Liver (tissue), 3 donors: ENCODE results near the gene KIAA0513.

Source experiments
- ATF3 ChIP-seq: IDR thresholded peaks from 2 replicates; pipeline ENCODE4 v1.6.1; 2016; ENCODE audit warnings: antibody characterized with exemption
- CTCF ChIP-seq: fragments of 150-350 bp; IDR thresholded peaks from 2 replicates; pipeline ENCODE4 v1.5.1; 2017; ENCODE audit warnings: improper control_type of control experiment, low read depth, low read length; ENCODE audit not compliant: missing input control
- EGR1 ChIP-seq, 2 donors: IDR thresholded peaks; 2 replicates each; pipeline ENCODE4 v1.6.1; 2016 to 2018; ENCODE audit warnings: antibody characterized with exemption in 2 of 2, low read depth in 2 of 2
- JUND ChIP-seq, 2 donors: IDR thresholded peaks; 2 replicates each; pipeline ENCODE4 v1.6.1; 2016; ENCODE audit warnings: antibody characterized with exemption in 2 of 2
- NR2F2 ChIP-seq: IDR thresholded peaks from 2 replicates; pipeline ENCODE4 v1.6.1; 2016; ENCODE audit warnings: antibody characterized with exemption
- RAD21 ChIP-seq, 2 donors: IDR thresholded peaks; 2 replicates each; pipeline ENCODE4 v1.6.1; 2016; ENCODE audit warnings: antibody characterized with exemption in 2 of 2, mild to moderate bottlenecking in 2 of 2
- REST ChIP-seq: IDR thresholded peaks from 2 replicates; pipeline ENCODE4 v1.6.1; 2016; ENCODE audit warnings: antibody characterized with exemption, mild to moderate bottlenecking
- SP1 ChIP-seq: IDR thresholded peaks from 2 replicates; pipeline ENCODE4 v1.6.1; 2018; ENCODE audit warnings: antibody characterized with exemption, mild to moderate bottlenecking
- TAF1 ChIP-seq: conservative IDR thresholded peaks from 2 replicates; pipeline ENCODE4 v1.6.1; 2016; ENCODE audit warnings: antibody characterized with exemption, mild to moderate bottlenecking
- YY1 ChIP-seq: IDR thresholded peaks from 2 replicates; pipeline ENCODE4 v1.6.1; 2016; ENCODE audit warnings: antibody characterized with exemption, mild to moderate bottlenecking
- ZBTB33 ChIP-seq: IDR thresholded peaks from 2 replicates; pipeline ENCODE4 v1.6.1; 2016; ENCODE audit warnings: antibody characterized with exemption
- donor health status: healthy.
- donor health status: healthy.

GRCh38 chr16:85107083-85107482 is 79.5 kb downstream of the KIAA0513 start:
- no peak for TF ChIP-seq EGR1 (IDR thresholded peaks at IDR 0.05; ENCODE audit: low read depth in 2 of 2)
- TF ChIP-seq CTCF: no peak
- TF ChIP-seq YY1: no peak
- TF ChIP-seq NR2F2: no peak
- TF ChIP-seq TAF1: no peak
- TF ChIP-seq RAD21 (IDR thresholded peaks at IDR 0.05): no peak
- no peak for TF ChIP-seq ATF3
- no peak for TF ChIP-seq REST
- no peak for TF ChIP-seq SP1
- no peak for TF ChIP-seq ZBTB33
- no peak for TF ChIP-seq JUND (IDR thresholded peaks at IDR 0.05)
